Measurements from ENCODE around the gene UXT.
"Not testable (repeated sequence)": the region's sequence is repeated elsewhere in the genome, so short reads cannot be mapped to it uniquely, and the experiment has no call there.

UXT gene

GRCh38 chrX:47612418-47612817 lies 46.6 kb downstream of the UXT start:
- FAIRE-seq: no peak

GRCh38 chrX:47611926-47612325 lies 47.1 kb downstream of the UXT start:
- FAIRE-seq: no peak

- no peak for FAIRE-seq
Observed at GRCh38 chrX:47611489-47611888, 47.5 kb downstream of the UXT start.

- FAIRE-seq: no peak
Observed at GRCh38 chrX:47610511-47610910, 48.5 kb downstream of the UXT start.

- no peak for FAIRE-seq
Observed at GRCh38 chrX:47608130-47608810, 50.7 kb downstream of the UXT start.

GRCh38 chrX:47607091-47607490 lies 51.9 kb downstream of the UXT start:
- FAIRE-seq: peak; percentile 53

- FAIRE-seq: no peak
Observed at GRCh38 chrX:47605024-47605423, 54.0 kb downstream of the UXT start.

- FAIRE-seq: not testable (repeated sequence)
Observed at GRCh38 chrX:47603125-47603524, 55.9 kb downstream of the UXT start.

Data from colon (tissue), 2 donors.